Measurements from ENCODE around the gene TGFBRAP1.

TGFBRAP1 gene

DNA sequence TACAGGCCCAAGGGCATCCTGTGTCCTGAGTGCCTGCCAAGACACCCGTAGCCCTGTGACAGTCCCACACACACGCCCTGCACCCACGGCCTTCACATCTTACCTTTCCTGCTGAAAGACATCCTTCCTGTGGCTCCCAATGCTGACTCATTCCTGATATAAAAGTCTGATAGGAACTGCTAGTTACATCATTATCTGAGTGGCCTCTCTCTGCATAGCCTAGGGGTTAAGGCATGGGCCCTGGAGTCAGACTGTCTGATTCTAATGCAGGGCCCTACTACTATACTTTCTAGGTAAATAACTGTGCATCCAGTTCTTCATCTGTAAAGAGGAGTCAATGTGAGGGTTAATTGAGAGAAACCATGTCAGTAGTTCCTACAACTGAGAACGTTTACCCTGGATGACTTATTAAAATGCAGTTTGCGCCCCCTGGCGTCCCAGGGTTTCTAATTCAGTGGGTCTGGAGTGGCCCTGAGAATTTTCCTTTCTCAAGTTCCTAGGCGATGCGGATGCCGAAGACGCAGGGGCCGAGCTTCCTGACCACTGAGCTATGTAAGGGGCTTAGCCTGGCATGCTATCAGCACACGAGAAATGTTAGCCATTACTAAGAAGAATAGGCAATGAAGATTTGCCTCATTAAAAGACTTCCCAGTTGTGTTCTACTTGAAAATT, 94.0 kb downstream of the TGFBRAP1 start:
- DNase-seq, result peak; percentile 82 to 93 (median 89)

DNA sequence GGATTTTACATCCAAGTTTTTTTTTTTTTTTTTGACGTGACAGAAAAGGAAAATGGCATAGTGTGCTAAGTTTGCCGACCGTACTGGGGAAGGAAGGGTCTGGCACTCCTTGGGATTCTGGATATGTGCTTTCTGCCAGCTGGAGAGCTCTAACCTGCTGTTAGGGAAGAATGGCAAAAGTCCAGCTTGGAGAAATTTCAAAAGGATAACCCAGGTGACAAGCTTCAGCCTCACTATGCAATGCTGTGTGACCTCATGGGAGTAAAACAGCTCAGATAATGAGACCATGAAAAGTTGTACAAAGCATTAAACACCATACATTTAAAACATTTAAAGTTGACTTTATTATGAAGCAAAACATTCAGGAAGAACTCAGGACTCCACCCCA, 98.3 kb downstream of the TGFBRAP1 start:
- no peak for DNase-seq

DNA sequence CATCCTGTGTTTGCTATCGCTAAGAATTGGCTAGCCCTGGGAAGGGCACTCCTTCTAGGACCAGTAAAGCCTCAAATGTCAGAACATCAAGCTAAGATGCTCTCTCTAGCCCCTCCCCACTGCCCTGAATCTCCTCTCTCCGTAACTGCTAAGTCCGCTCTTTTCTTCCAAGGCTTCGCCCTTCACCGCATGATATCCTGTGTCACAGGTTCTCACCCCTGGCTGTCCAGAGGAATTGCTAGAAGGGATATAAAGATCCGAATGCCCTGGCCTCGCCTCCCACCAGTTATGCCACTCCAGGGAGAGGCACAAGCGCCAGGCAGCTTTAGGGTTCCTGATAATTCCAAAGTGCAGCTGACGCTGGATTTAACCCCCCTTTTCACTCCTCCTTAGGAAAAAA, 105.1 kb downstream of the TGFBRAP1 start:
- no peak for DNase-seq

DNA sequence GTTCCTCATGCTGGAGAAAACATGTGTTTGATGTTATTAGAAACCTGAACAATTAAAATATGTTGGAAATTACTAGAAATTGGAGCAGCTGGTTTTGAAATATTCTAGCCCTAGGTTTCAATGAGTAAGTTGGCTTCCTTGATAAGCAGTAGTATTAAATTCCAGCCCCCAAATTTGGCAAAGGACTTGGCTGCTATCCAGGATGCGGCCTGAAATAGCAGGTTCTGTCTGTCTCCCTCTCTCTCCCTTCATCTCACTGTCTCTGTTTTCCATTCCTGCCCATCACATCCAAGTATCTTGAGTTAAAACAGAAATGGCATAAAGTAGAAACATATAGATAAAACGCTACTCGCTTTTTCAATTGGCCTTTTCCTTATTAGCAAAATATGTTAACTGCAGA, 108.9 kb downstream of the TGFBRAP1 start:
- DNase-seq, result no peak

DNA sequence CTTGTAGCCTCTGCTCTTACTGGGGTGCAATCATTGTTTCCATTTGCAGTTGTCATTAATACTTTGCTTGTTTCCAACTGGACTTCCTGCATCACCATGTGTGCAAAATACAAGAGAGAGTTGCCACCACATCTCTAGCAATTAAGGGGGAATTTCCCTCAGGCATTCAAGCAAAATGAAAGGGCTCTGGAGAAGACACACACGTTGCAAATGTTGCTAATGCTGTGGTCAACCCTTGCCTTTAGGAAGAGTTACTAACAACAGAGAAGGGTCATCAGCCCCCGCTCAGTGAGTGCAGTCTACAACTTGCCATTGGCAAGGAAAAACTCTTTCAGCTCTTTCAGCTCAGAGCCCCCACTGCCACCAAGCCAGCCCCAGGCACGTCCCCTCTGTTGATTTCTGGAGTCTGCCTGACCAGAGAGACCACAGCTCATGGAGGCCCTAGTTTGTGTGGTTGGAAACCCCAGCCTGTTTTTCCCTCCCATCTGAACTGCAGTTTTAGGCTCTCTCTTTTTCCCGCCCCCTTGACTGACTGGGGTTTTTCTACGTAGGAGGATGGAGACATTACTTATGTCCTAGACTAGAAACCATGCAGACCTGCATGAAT, 113.8 kb downstream of the TGFBRAP1 start:
- DNase-seq, result no peak
